Gastroesophageal sphincter (tissue), 3 donors: Measurements from ENCODE around the gene POLR2M.

Source experiments
- CTCF ChIP-seq, 4 experiments: fragments of 200-600 bp in 2 of 4; fragments of 450-650 bp in 2 of 4; sonication (generic) in 1 of 4; IDR thresholded peaks; one replicate each; pipeline ENCODE4 v1.5.1; 2017 to 2019; ENCODE audit warnings: antibody characterized with exemption in 4 of 4, mild to moderate bottlenecking in 2 of 4, moderate library complexity in 2 of 4
- EP300 ChIP-seq: sonication (generic); formaldehyde crosslinking; IDR thresholded peaks from one replicate; pipeline ENCODE4 v1.6.1; 2017; ENCODE audit warnings: antibody characterized with exemption, mild to moderate bottlenecking
- POLR2AphosphoS5 ChIP-seq: sonication (generic); formaldehyde crosslinking; IDR thresholded peaks from one replicate; pipeline ENCODE4 v1.6.1; 2017; ENCODE audit warnings: antibody characterized with exemption

- no peak for TF ChIP-seq EP300
- no peak for TF ChIP-seq CTCF (IDR thresholded peaks at IDR 0.05)
- TF ChIP-seq POLR2AphosphoS5 = no peak
These were observed 14.4 kb downstream of the POLR2M start for GRCh38 chr15:57720867-57721266.
